HUES48 (cell line): Measurements from ENCODE around the gene ISL2.

Experiments used
- H3K27ac ChIP-seq: one replicate; pipeline ENCODE4 v1.7.0; 2013; ENCODE audit warnings: low read depth, low read length, inconsistent platforms
- H3K27me3 ChIP-seq: 2 replicates; pipeline ENCODE4 v1.6.1; 2013; ENCODE audit warnings: mild to moderate bottlenecking, low read length; ENCODE audit not compliant: control insufficient read depth, insufficient read depth
- H3K36me3 ChIP-seq: 2 replicates; pipeline ENCODE4 v1.6.1; 2013; ENCODE audit warnings: low read length; ENCODE audit not compliant: control insufficient read depth, insufficient read depth
- H3K4me1 ChIP-seq: 2 replicates; pipeline ENCODE4 v1.6.1; 2013; ENCODE audit warnings: mild to moderate bottlenecking, low read length; ENCODE audit not compliant: control insufficient read depth, insufficient read depth
- H3K4me3 ChIP-seq: 2 replicates; pipeline ENCODE4 v1.5.1; 2013; ENCODE audit warnings: mild to moderate bottlenecking, low read depth, low read length
- H3K9ac ChIP-seq: 2 replicates; pipeline ENCODE4 v1.6.1; 2013; ENCODE audit warnings: mild to moderate bottlenecking, low read depth, low read length, moderate library complexity
- H3K9me3 ChIP-seq: 2 replicates; pipeline ENCODE4 v1.6.1; 2013; ENCODE audit warnings: low read length; ENCODE audit not compliant: control insufficient read depth, insufficient read depth

The ISL2 gene

DNA sequence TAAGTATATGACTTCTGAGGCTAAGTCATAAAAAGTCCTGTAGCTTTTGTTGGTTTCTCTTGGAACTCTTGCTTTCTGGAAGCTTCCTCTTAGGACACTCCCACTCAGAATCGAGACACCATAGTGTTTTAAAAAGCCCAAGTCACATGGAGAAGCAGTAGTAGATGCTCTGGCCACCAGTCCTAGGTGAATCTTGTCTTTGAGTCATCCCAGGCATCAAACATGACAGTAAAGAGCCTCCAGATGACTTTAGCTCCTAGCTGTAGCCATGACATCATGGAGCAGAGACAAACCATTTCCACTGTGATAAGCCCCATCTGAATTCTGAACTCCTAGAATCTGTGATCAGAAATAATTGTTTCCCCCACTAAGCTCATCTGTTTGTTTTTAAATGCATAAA lies 42.1 kb downstream of the ISL2 start:
- H3K27ac ChIP-seq: no peak overlapping the region
- H3K9ac ChIP-seq: no peak overlapping the region
- H3K4me1 ChIP-seq: peaks cover 4% of the 10 kb centered on the region; the same call in 1 of the 2 replicates
- no peaks in the 10 kb centered on the region for H3K27me3 ChIP-seq
- no peak overlapping the region for H3K4me3 ChIP-seq
- no peaks in the 10 kb centered on the region for H3K36me3 ChIP-seq
- no peaks in the 10 kb centered on the region for H3K9me3 ChIP-seq

- Histone ChIP-seq H3K27me3 (no peaks in the 10 kb centered on the region), H3K4me3 (no peak overlapping the region), H3K4me1 (peaks cover 4% of the 10 kb centered on the region; the same call in 1 of the 2 replicates), H3K36me3 (no peaks in the 10 kb centered on the region), H3K9me3 (no peaks in the 10 kb centered on the region), H3K27ac (no peak overlapping the region), H3K9ac (no peak overlapping the region)
These were observed 43.7 kb downstream of the ISL2 start for GRCh38 chr15:76380249-76380648.

DNA sequence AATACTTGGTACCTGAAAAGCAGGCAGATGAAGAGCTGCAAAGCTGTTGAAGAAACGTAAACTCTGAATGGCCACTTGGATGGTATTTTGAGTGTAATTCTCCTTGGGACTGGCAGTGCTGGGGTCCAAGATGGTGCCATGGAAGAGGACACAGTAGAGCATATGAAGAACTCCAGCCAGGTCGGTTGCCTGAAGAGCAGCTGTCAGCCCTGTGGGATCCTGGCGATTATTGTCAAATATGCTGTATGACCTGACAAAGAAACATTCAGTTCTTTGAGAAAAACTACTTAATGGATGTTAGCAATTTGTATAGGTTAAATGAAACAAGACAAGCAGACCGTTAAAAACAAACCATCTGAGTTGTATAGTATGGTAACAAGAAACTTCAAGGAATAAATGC lies 44.8 kb downstream of the ISL2 start:
- no peaks in the 10 kb centered on the region for H3K9me3 ChIP-seq
- no peak overlapping the region for H3K27ac ChIP-seq
- no peak overlapping the region for H3K9ac ChIP-seq
- H3K36me3 ChIP-seq: no peaks in the 10 kb centered on the region
- no peaks in the 10 kb centered on the region for H3K27me3 ChIP-seq
- no peak overlapping the region for H3K4me3 ChIP-seq
- peaks cover 4% of the 10 kb centered on the region; the same call in 1 of the 2 replicates for H3K4me1 ChIP-seq

- Histone ChIP-seq H3K9me3 (no peaks in the 10 kb centered on the region), H3K27ac (no peak overlapping the region), H3K4me3 (no peak overlapping the region), H3K36me3 (no peaks in the 10 kb centered on the region), H3K9ac (no peak overlapping the region), H3K27me3 (no peaks in the 10 kb centered on the region), H3K4me1 (no peaks in the 10 kb centered on the region)
These were observed 46.6 kb downstream of the ISL2 start for GRCh38 chr15:76382987-76383728.

DNA sequence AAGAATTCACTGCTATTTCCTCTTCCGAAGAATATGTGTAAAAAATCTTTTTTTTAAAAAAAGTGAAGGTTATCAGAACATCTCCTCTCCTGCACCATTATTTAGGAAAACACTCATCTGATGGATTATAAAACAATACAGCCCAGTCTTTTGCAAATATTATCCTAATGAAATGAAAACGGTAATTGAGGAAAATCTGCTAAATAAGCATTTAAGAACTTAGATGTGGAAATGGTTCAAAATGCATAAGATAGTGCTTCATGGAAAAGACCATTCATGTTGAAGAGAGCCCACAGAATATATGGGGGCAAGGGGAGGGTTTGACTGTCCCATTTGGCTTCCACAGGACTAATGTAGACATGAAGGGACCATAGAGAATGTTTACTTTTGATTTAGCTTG lies 47.8 kb downstream of the ISL2 start:
- Histone ChIP-seq H3K4me3 (no peak overlapping the region), H3K27ac (no peak overlapping the region), H3K27me3 (no peaks in the 10 kb centered on the region), H3K9ac (no peak overlapping the region), H3K4me1 (no peaks in the 10 kb centered on the region), H3K36me3 (no peaks in the 10 kb centered on the region), H3K9me3 (no peaks in the 10 kb centered on the region)

- H3K36me3 ChIP-seq: no peaks in the 10 kb centered on the region
- no peaks in the 10 kb centered on the region for H3K4me1 ChIP-seq
- no peak overlapping the region for H3K27ac ChIP-seq
- no peaks in the 10 kb centered on the region for H3K9me3 ChIP-seq
- no peak overlapping the region for H3K4me3 ChIP-seq
- H3K27me3 ChIP-seq: no peaks in the 10 kb centered on the region
- no peak overlapping the region for H3K9ac ChIP-seq
These were observed 49.6 kb downstream of the ISL2 start for GRCh38 chr15:76386178-76386577.

GRCh38 chr15:76386926-76387325 lies 50.4 kb downstream of the ISL2 start:
- Histone ChIP-seq H3K36me3 (no peaks in the 10 kb centered on the region), H3K9ac (no peak overlapping the region), H3K27me3 (no peaks in the 10 kb centered on the region), H3K4me1 (no peaks in the 10 kb centered on the region), H3K9me3 (no peaks in the 10 kb centered on the region), H3K4me3 (no peak overlapping the region), H3K27ac (no peak overlapping the region)

GRCh38 chr15:76390571-76390970 lies 54.0 kb downstream of the ISL2 start:
- Histone ChIP-seq H3K9ac (no peak overlapping the region), H3K9me3 (no peaks in the 10 kb centered on the region), H3K4me3 (no peak overlapping the region), H3K4me1 (no peaks in the 10 kb centered on the region), H3K36me3 (no peaks in the 10 kb centered on the region), H3K27ac (no peak overlapping the region), H3K27me3 (no peaks in the 10 kb centered on the region)

- H3K9ac ChIP-seq: no peak overlapping the region
- H3K27ac ChIP-seq: no peak overlapping the region
- no peak overlapping the region for H3K4me3 ChIP-seq
- no peaks in the 10 kb centered on the region for H3K9me3 ChIP-seq
- H3K36me3 ChIP-seq: no peaks in the 10 kb centered on the region
- no peaks in the 10 kb centered on the region for H3K27me3 ChIP-seq
- H3K4me1 ChIP-seq: no peaks in the 10 kb centered on the region
These were observed 54.7 kb downstream of the ISL2 start for GRCh38 chr15:76391309-76391708.

GRCh38 chr15:76391847-76392246 lies 55.3 kb downstream of the ISL2 start:
- Histone ChIP-seq H3K4me3 (no peak overlapping the region), H3K9me3 (no peaks in the 10 kb centered on the region), H3K4me1 (no peaks in the 10 kb centered on the region), H3K27me3 (no peaks in the 10 kb centered on the region), H3K27ac (no peak overlapping the region), H3K36me3 (no peaks in the 10 kb centered on the region), H3K9ac (no peak overlapping the region)
